Epithelial cell of proximal tubule (primary cell): Measurements from ENCODE around the gene TMEM163. TPM values are rescaled to one million over a fixed set of nuclear protein-coding genes. Genes with fewer than 3 reads are reported as not detected.

Source experiments
- DNase-seq: peaks from one replicate; pipeline ENCODE4 v3.0.0-alpha.2; 2011; ENCODE audit warnings: low read depth
- H3K4me3 ChIP-seq: 2 replicates; pipeline ENCODE4 v1.5.1; 2011; ENCODE audit warnings: low read depth, mild to moderate bottlenecking, low read length
- CTCF ChIP-seq: conservative IDR thresholded peaks from 2 replicates; pipeline ENCODE4 v1.5.1; 2012; ENCODE audit warnings: low read depth, mild to moderate bottlenecking, low read length
- total RNA-seq: library from RNA; depleted of rRNA; stranded (reverse); fragments of >200 nt; gene quantifications from 2 replicates; pipeline ENCODE4 v1.2.3, GENCODE V29; 2015

TMEM163 gene
- total RNA-seq, 1 donor from 2014 or later: 0.40 TPM

GRCh38 chr2:134432435-134432883, 286.3 kb downstream of the TMEM163 start:
- no peak overlapping the region for H3K4me3 ChIP-seq
- peak; percentile 85 for DNase-seq

GRCh38 chr2:134431838-134432434, 286.9 kb downstream of the TMEM163 start:
- no peak overlapping the region for H3K4me3 ChIP-seq
- no peak for DNase-seq
- no peak for TF ChIP-seq CTCF

More at GRCh38 chr2:134432435-134432883, 286.3 kb downstream of the TMEM163 start:
- TF ChIP-seq CTCF: no peak

DNA sequence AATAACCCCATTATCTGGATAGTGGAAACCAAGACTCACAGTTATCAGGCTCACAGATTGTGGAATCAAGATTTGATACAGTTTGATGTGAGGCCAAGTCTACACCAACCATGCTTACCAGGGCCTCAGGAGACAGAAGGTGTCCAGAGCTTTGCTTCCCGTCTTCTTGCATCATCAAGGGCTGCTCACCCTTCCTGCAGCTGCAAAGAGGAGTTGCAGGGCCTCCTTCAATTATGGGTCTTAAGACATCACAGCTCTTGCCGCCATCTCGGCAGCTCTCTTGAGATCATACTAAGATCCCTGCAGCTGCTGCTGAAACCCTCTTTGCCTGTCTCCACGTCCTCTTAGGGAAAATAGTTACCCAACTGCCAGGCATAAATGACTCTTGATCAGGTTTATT, 288.9 kb downstream of the TMEM163 start:
- H3K4me3 ChIP-seq: no peak overlapping the region
- TF ChIP-seq CTCF: no peak
- no peak for DNase-seq

- H3K4me3 ChIP-seq: no peak overlapping the region
- TF ChIP-seq CTCF: no peak
- DNase-seq: no peak
These were observed 292.1 kb downstream of the TMEM163 start for GRCh38 chr2:134426721-134427120.

DNA sequence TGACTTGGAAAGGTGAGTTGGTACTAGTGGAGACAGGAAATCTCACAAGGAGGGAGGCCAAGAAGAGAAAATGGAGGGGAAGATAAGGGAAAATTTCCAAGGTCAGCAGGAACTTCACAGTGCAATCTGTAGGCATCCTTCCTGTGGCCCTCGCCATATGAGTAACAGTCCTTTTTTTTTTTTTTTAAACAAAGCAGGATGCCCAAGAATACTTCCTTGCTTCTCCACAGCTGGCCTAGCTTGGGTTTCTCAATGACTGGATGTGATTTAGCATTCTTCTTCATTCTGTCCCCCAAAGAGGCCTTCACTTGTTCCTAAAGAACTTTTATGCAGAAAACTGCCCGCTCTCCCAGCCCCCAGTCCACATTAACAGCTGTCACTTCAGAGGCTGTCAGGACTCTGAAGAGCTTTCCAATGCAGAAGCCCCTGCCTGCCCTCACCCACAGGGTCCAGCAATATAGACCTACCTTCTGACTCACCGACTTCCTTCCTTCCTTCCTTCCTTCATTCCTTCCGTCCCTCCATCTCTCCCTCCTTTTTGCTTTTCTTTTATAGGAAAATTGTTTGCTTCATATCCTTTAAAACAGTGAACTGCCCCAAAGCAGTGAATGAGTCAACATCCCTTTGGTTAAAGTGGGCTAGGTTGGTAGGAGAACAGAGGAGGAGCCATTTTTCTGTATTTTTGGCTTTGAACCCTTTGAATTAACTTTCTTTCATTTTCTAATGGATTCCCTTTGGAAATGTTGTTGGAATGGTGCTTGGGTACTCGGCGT, 292.9 kb downstream of the TMEM163 start:
- H3K4me3 ChIP-seq: no peak overlapping the region
- TF ChIP-seq CTCF: no peak
- DNase-seq: no peak

DNA sequence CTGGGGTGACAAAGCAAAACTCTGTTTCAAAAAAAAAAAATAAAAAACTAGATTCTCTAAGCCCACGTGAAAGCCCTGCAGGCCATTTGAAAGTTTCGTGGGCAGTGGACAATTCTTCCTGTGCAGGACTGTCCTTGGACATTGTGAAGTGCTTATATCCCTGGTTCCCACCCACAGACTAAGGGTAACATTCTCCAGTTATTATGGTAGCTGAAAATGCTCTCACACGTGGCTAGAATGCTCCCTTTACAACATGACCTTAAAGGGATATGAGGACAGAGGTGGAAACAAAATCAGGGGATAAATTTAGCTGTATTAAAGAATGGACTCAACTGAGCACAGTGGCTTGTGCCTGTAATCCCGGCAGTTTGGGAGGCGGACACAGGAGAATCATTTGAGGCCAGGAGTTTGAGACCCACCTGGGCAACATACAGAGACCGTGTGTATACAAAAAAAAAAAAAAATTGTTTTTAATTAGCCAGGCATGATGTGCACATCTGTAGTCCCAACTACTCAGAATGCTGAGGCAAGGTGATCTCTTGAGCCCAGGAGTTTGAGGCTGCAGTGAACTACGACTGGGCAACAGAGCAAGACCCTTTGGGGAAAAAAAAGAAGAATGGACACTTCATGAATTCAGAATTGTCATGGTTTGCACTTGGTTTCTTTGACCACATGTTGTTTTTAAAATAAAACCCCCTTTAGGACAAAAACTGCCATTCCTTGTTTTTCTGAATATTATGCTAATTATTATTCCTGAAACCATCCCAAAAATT, 297.1 kb downstream of the TMEM163 start:
- no peak for TF ChIP-seq CTCF
- DNase-seq: no peak
- no peak overlapping the region for H3K4me3 ChIP-seq
